ENCODE measurements around the gene RNF103.

GRCh38 chr2:86632672-86633071 is 9.0 kb upstream of the RNF103 start:
- no peak for TF ChIP-seq EZH2phosphoT487 (IDR thresholded peaks at IDR 0.05; ENCODE audit: borderline replicate concordance)
- no peak for TF ChIP-seq CTCF (IDR thresholded peaks at IDR 0.05 in 2 of 3, conservative IDR thresholded peaks at IDR 0.05 in 1 of 3; ENCODE audit: borderline replicate concordance in 1 of 3, insufficient read depth in 1 of 3, low read depth in 2 of 3, low read length in 2 of 3)
- no peak for TF ChIP-seq MAX (IDR thresholded peaks at IDR 0.05)
- TF ChIP-seq RAD21 (IDR thresholded peaks at IDR 0.05; ENCODE audit: low read depth) = no peak
- no peak for TF ChIP-seq JUND (IDR thresholded peaks at IDR 0.05)
- no peak for TF ChIP-seq CEBPB (IDR thresholded peaks at IDR 0.05; ENCODE audit: low read depth)
- no peak for TF ChIP-seq EGR1 (IDR thresholded peaks at IDR 0.05; ENCODE audit: low read depth)
- no peak for TF ChIP-seq POLR2A (IDR thresholded peaks at IDR 0.05; ENCODE audit: borderline replicate concordance, extremely low read depth, insufficient read depth, insufficient read length)
